Brain microvascular endothelial cell (primary cell): ENCODE results near the gene DCANP1.

ENCODE experiments used
- DNase-seq: peaks from one replicate; pipeline ENCODE4 v3.0.0-alpha.2; 2020
- H3K27ac ChIP-seq: fragments of 250-450 bp; sonication (Bioruptor Pico); 2 replicates; pipeline ENCODE4 v1.5.1; 2020; ENCODE audit warnings: mild to moderate bottlenecking, moderate library complexity
- H3K27me3 ChIP-seq: fragments of 250-450 bp; sonication (Bioruptor Pico); replicated peaks from 2 replicates; pipeline ENCODE4 v1.5.1; 2020; ENCODE audit warnings: mild to moderate bottlenecking
- H3K36me3 ChIP-seq: fragments of 250-450 bp; sonication (Bioruptor Pico); replicated peaks from 2 replicates; pipeline ENCODE4 v1.5.1; 2020; ENCODE audit warnings: mild to moderate bottlenecking
- H3K4me3 ChIP-seq: 2 replicates; pipeline ENCODE4 v1.5.1; 2011; ENCODE audit warnings: low read depth, mild to moderate bottlenecking, control low read depth, low read length, moderate library complexity
- in situ Hi-C: cut with HindIII; loops from 2 replicates; pipeline ENCODE4 v1.10.0; 2017; ENCODE audit warnings: low sequenced_read_pairs, low pct_ligation_motif_present
- TF ChIP-seq, protein P1 (sequence below): IDR thresholded peaks from 2 replicates; pipeline ENCODE4 v1.5.1; 2011; ENCODE audit warnings: low read depth, mild to moderate bottlenecking, moderate library complexity, low read length, control low read depth, inconsistent platforms; ENCODE audit errors: missing control alignments

The DCANP1 gene

DNA sequence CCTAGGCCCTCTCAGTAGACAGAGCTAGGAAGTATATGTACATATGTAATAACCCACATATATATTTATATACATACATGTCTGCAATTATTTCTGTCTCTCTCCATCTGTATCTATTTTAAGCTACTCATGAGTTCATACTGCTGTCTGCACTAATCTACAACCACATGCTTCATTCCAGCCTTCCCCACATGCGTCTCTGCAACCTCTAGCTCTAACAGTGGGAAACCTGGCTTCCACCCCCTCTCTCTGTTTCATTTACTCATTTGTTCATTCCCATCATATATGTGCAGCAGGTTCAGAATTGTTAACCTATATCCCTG, 23.3 kb downstream of the DCANP1 start:
- in situ Hi-C loops: no loop called here
- Histone ChIP-seq H3K27me3 (peaks cover 4% of the 10 kb centered on the region), H3K36me3 (no peaks in the 10 kb centered on the region), H3K4me3 (no peak overlapping the region), H3K27ac (no peak overlapping the region)
- TF ChIP-seq, protein P1, sequence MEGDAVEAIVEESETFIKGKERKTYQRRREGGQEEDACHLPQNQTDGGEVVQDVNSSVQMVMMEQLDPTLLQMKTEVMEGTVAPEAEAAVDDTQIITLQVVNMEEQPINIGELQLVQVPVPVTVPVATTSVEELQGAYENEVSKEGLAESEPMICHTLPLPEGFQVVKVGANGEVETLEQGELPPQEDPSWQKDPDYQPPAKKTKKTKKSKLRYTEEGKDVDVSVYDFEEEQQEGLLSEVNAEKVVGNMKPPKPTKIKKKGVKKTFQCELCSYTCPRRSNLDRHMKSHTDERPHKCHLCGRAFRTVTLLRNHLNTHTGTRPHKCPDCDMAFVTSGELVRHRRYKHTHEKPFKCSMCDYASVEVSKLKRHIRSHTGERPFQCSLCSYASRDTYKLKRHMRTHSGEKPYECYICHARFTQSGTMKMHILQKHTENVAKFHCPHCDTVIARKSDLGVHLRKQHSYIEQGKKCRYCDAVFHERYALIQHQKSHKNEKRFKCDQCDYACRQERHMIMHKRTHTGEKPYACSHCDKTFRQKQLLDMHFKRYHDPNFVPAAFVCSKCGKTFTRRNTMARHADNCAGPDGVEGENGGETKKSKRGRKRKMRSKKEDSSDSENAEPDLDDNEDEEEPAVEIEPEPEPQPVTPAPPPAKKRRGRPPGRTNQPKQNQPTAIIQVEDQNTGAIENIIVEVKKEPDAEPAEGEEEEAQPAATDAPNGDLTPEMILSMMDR: no peak
- no peak for DNase-seq

DNA sequence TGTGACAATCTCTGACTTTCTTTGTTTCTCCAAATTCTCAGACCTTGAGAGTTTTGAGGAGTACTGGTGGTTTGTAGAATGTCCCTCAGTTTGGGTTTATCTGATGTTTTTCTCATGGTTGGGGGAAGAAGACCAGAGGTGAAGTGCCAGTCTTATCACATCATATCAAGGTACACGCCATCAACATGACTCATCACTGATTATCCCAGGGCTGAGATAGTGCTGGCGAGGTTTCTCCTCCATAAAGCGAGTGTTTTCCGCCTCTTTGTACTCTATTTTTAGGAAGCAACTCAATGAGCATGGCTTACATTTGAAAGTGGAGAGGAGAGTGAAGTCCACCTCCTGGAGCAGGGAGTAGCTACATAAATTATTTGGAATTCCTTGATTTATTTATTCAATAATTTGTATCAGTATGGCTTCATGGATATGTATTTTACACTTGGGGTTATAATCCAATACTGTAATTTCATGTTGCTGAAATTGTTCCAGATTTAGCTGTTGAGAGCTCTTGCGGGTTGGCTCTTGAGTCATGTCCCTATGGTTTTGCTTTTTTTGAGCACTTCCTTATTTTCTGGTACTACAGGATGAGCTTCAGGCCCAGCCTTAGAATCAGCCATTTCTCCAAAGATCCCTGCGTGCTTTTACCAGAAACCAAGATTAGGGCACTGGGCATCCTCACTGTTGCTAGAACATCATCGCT, 23.9 kb downstream of the DCANP1 start:
- TF ChIP-seq, protein P1: no peak
- DNase-seq: peak; percentile 40
- no peak overlapping the region for H3K27ac ChIP-seq
- no peaks in the 10 kb centered on the region for H3K36me3 ChIP-seq
- H3K27me3 ChIP-seq: peaks cover 5% of the 10 kb centered on the region
- in situ Hi-C loops: no loop called here
- no peak overlapping the region for H3K4me3 ChIP-seq

DNA sequence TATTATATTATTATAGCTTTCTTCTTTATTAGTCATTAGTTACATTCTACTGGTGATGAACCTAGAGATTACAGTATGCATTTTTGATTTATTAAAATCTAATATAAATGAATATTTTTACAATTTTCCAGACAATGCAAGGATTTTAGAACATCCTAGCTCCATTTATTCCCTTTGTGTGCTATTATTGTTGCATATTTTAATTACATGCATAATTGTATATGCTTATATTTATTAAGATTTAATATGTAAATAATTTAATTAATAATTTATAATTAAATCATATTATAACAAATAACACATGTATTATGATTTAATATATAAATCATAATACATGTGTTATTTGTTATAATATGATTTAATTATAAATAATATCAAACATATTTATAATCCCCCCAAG, 24.7 kb downstream of the DCANP1 start:
- no peak for DNase-seq
- TF ChIP-seq, protein P1: no peak
- Histone ChIP-seq H3K36me3 (no peaks in the 10 kb centered on the region), H3K4me3 (no peak overlapping the region), H3K27me3 (peaks cover 5% of the 10 kb centered on the region), H3K27ac (no peak overlapping the region)
- in situ Hi-C loops: no loop called here

DNA sequence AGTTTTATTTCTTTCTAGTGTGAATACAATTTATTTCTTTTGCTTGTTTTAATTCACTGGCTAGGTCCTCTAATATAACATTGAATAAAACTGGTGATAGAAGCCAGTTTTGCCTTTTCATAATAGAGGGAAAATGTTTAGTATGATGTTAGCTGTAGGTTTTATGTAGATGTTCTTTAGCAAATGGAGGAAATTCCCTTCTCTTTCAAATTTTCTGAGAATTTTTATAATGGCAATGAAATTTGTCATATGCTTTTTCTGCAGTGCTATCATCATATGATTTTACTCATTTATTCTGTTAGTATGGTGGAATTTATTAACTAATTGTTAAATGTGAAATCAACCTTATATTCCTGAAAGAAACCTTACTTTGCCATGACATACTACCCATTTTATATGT, 30.1 kb downstream of the DCANP1 start:
- in situ Hi-C loops: no loop called here
- Histone ChIP-seq H3K36me3 (no peaks in the 10 kb centered on the region), H3K27ac (no peak overlapping the region), H3K27me3 (peaks cover 11% of the 10 kb centered on the region), H3K4me3 (no peak overlapping the region)
- TF ChIP-seq, protein P1: no peak
- no peak for DNase-seq

DNA sequence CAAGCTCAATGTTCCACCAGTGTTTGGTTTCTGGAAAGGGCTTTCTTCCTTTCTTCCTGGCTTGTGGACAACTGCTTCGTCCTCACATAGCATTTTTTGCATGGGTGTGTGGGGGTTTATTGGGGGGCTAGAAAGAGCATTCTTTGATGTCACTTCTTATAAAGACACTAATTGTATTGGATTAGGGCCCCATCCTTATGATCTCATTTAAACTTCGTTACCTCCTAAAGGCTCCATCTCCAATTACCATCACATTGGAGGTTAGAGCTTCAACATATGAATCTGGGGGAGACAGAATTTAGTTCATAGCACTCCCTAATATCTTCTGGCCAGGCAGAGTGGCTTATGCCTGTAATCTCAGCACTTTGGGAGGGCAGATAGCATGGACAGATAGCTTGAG, 42.1 kb downstream of the DCANP1 start:
- Histone ChIP-seq H3K27me3 (no peaks in the 10 kb centered on the region), H3K4me3 (no peak overlapping the region), H3K36me3 (no peaks in the 10 kb centered on the region), H3K27ac (no peak overlapping the region)
- in situ Hi-C loops: no loop called here
- no peak for DNase-seq
- TF ChIP-seq, protein P1: no peak

DNA sequence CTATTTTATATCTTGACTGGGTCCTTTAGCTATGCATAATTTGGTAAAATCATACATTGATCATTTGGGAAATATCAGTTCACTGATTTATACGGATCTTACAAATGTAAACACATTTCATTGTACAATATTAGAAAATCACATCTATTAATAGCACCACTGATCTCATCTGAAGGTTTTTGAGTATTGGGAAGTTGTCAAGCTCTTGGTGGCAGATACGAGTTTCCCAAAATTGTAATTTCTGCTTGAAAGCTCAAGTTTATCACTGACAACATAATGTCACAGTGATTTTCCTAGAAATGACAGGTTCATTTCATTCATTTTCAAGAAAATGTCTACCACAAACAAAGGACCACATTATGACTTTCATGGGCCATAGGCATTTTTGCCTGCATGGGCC, 45.1 kb downstream of the DCANP1 start:
- H3K27ac ChIP-seq: no peak overlapping the region
- H3K4me3 ChIP-seq: no peak overlapping the region
- TF ChIP-seq, protein P1: no peak
- no peak for DNase-seq
- no peaks in the 10 kb centered on the region for H3K36me3 ChIP-seq
- in situ Hi-C loops: no loop called here
- no peaks in the 10 kb centered on the region for H3K27me3 ChIP-seq
